Heart right ventricle (tissue), 16 donors: ENCODE results near the gene SP110. TPM values are rescaled to one million over a fixed set of nuclear protein-coding genes. Genes with fewer than 3 reads are reported as not detected.

Source experiments
- ATAC-seq, 8 donors: fragments of 200-7000 bp; cut with Tn5 transposase; one replicate each; pipeline ENCODE4 v1.9.1; 2020; ENCODE audit warnings: mild to moderate bottlenecking in 8 of 8, moderate library complexity in 8 of 8, moderate number of reproducible peaks in 1 of 8
- DNase-seq, 2 donors: peaks; one replicate each; pipeline ENCODE4 v3.0.0-alpha.2; 2020
- H3K27ac ChIP-seq, 10 donors: fragments of 200-600 bp; sonication (generic) in 2 of 10; one replicate each; pipeline versions ENCODE4 v1.5.0 to v1.8.0; 2020 to 2022; ENCODE audit warnings: mild to moderate bottlenecking in 3 of 10
- H3K27me3 ChIP-seq, 7 donors: fragments of 200-600 bp; one replicate each; pipeline ENCODE4 v1.8.0; 2021 to 2022; ENCODE audit warnings: mild to moderate bottlenecking in 2 of 7
- H3K36me3 ChIP-seq, 9 donors: fragments of 200-600 bp; sonication (generic) in 1 of 9; one replicate each; pipeline versions ENCODE4 v1.5.0 to v1.8.0; 2020 to 2022; ENCODE audit warnings: mild to moderate bottlenecking in 2 of 9
- H3K4me1 ChIP-seq, 9 donors: fragments of 200-600 bp; sonication (generic) in 1 of 9; one replicate each; pipeline versions ENCODE4 v1.5.0 to v1.8.0; 2020 to 2022; ENCODE audit warnings: mild to moderate bottlenecking in 4 of 9
- H3K4me3 ChIP-seq, 10 donors: fragments of 200-600 bp; sonication (generic) in 2 of 10; one replicate each; pipeline versions ENCODE4 v1.5.0 to v1.8.0; 2020 to 2022; ENCODE audit warnings: mild to moderate bottlenecking in 7 of 10, moderate library complexity in 2 of 10
- H3K9me3 ChIP-seq, 11 donors: fragments of 200-600 bp in 10 of 11; sonication (generic) in 2 of 11; one replicate each; pipeline versions ENCODE4 v1.5.0 to v1.8.0; 2013 to 2022; ENCODE audit warnings: mild to moderate bottlenecking in 2 of 11, control low read depth in 1 of 11, moderate library complexity in 1 of 11
- CTCF ChIP-seq, 9 donors: fragments of 200-600 bp; sonication (generic) in 2 of 9; IDR thresholded peaks; one replicate each; pipeline versions ENCODE4 v1.5.0 to v1.8.0; 2021 to 2022; ENCODE audit warnings: antibody characterized with exemption in 9 of 9, mild to moderate bottlenecking in 5 of 9, moderate library complexity in 1 of 9
- WGBS, 2 donors: extraction: QIAGEN DNeasy Blood & Tissue Kit; methylation state at CpG; one replicate each; pipeline ENCODE4 v1.1.7; 2013; ENCODE audit warnings: inconsistent platforms in 1 of 2; 5-methylcytosine and 5-hydroxymethylcytosine counted together
- intact Hi-C, 10 donors: fragments of 100-400 bp; cut with DNase I; formaldehyde crosslinking; loops; one replicate each; pipeline versions ENCODE4 v1.11.1 to v1.14.2; 2022
- polyA plus RNA-seq, 2 donors: library from polyadenylated mRNA; stranded (reverse); fragments of 200-250 nt; gene quantifications; one replicate each; pipeline ENCODE4 v1.2.3, GENCODE V29; 2013
- total RNA-seq, 10 donors: library from RNA; stranded (reverse); fragmentation: NEBNext Ultra II Directional in 3 of 10; extraction: Animal tissue kit (Norgen Biotek cat#: 25700) in 3 of 10; gene quantifications; one replicate each; pipeline versions ENCODE4 v1.2.1 to v1.2.4, GENCODE V29; 2021 to 2023
- donor health status: Arrhythmogenic right ventricular cardiomyopathy.
- donor health status: ischemic (EF 13 %, LVEDD 7.1; RV severe dilation, severe dysfunction).
- donor health status: healthy with polysubstance abuse.
- donor health status: DM: no; HTN: yes; CAD: no.
- donor health status: DM: no; HTN: no; CAD: no.
- donor health status: ischemic (EF 25% LVEDD 6.9; RV normal size, moderate dysfunction).
- donor health status: ischemic (EF 25% LVEDD 5.7; RV mildly dilated, moderate dysfunction).
- donor health status: healthy.
- donor health status: DM: yes; HTN: yes; CAD: no.
- donor health status: Ischemic cardiomyopathy.
- donor health status: ischemic (EF 35%, LVEDD 5.7; RV mildly dilated, moderate dysfunction).
- donor health status: nonischemic (EF 11% LVEDD 7.7; RV severe dilation, severe dysfunction).
- donor health status: DM: yes; HTN: yes; CAD: no.
- donor health status: PGD.
- donor health status: ischemic (EF 29% LVEDD 5.4; RV normal size, mild dysfunction).
- donor health status: nonischemic (EF 23%, LVEDD 6.1; RV moderate dilation, normal function).

The SP110 gene
- total and polyA plus RNA-seq, 12 donors, result 5.6 to 38.6 (median 10.4) TPM

DNA sequence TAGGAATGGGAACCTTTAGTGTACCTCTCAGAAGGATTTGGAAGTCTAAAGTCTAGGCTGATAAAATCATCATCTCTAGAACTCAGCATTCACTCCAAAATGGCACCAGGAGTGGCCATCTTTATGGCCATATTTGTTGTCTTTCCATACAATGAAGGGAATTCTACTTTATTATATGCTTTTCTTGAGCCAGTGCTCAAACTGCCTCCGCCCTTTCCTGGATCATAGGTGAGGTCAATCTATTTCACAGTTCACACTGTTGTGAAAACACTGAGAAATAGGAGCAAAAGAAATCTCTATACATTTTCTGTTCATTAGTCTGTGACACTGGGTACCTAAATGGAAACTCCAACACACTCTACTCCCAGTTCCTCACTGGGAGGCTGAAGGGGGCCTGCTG lies 55.6 kb downstream of the SP110 start:
- H3K4me3 ChIP-seq, result no peak overlapping the region
- ATAC-seq (no peak), DNase-seq (no peak)
- no peak for TF ChIP-seq CTCF (IDR thresholded peaks at IDR 0.05)
- intact Hi-C loops, result loop anchor here in 4 of 10 donors (5.0 to 10.0 kb wide), 4 partner anchors 92 to 451 kb away; partner anchors contain the start of gene SLC16A14 (in 2 of the 4)
- H3K4me1 ChIP-seq, result peaks cover 0 to 8% (median 0%) of the 10 kb centered on the region in 9 donors
- 96 to 97% methylated on average over 1 of the region's 1 CpG for WGBS, 2 donors
- no peaks in the 10 kb centered on the region for H3K27me3 ChIP-seq
- peaks cover 0 to 37% (median 6%) of the 10 kb centered on the region in 9 donors for H3K36me3 ChIP-seq
- H3K9me3 ChIP-seq, result no peaks in the 10 kb centered on the region
- H3K27ac ChIP-seq, result no peak overlapping the region

GRCh38 chr2:230162981-230163380 lies 56.8 kb downstream of the SP110 start:
- H3K27me3 ChIP-seq, result no peaks in the 10 kb centered on the region
- H3K27ac ChIP-seq, result no peak overlapping the region
- peaks cover 0 to 8% (median 0%) of the 10 kb centered on the region in 9 donors for H3K4me1 ChIP-seq
- WGBS, 2 donors, result 61 to 69% methylated on average over 5 of the region's 5 CpGs
- ATAC-seq (no peak), DNase-seq (no peak)
- peaks cover 0 to 26% (median 6%) of the 10 kb centered on the region in 9 donors for H3K36me3 ChIP-seq
- no peaks in the 10 kb centered on the region for H3K9me3 ChIP-seq
- intact Hi-C loops, result loop anchor here in 4 of 10 donors (5.0 to 10.0 kb wide), 4 partner anchors 91 to 452 kb away; partner anchors contain the start of gene SLC16A14 (in 2 of the 4)
- TF ChIP-seq CTCF (IDR thresholded peaks at IDR 0.05), result no peak
- H3K4me3 ChIP-seq, result no peak overlapping the region

GRCh38 chr2:230161184-230161583 lies 58.6 kb downstream of the SP110 start:
- intact Hi-C loops, result loop anchor here in 6 of 10 donors (2.0 to 10.0 kb wide), 6 partner anchors 89 to 454 kb away; partner anchors contain the start of gene SLC16A14 (in 3 of the 6)
- peaks cover 0 to 8% (median 0%) of the 10 kb centered on the region in 9 donors for H3K36me3 ChIP-seq
- H3K4me3 ChIP-seq, result no peak overlapping the region
- no peaks in the 10 kb centered on the region for H3K9me3 ChIP-seq
- DNase-seq, result no peak
- no peak for TF ChIP-seq CTCF (IDR thresholded peaks at IDR 0.05)
- peaks cover 0 to 8% (median 0%) of the 10 kb centered on the region in 9 donors for H3K4me1 ChIP-seq
- no peaks in the 10 kb centered on the region for H3K27me3 ChIP-seq
- H3K27ac ChIP-seq, result no peak overlapping the region
- 87 to 88% methylated on average over 6 of the region's 6 CpGs for WGBS, 2 donors
- no peak for ATAC-seq

GRCh38 chr2:230160112-230160660 lies 59.6 kb downstream of the SP110 start:
- peaks cover 0 to 8% (median 0%) of the 10 kb centered on the region in 9 donors for H3K4me1 ChIP-seq
- H3K27ac ChIP-seq, result no peak overlapping the region
- TF ChIP-seq CTCF (IDR thresholded peaks at IDR 0.05), result peak; percentile 68 to 90 (median 80)
- peaks cover 0 to 6% (median 0%) of the 10 kb centered on the region in 9 donors for H3K36me3 ChIP-seq
- peak; percentile 21 to 30 for DNase-seq
- ATAC-seq, result peak; percentile 41 to 87 (median 71)
- no peaks in the 10 kb centered on the region for H3K27me3 ChIP-seq
- 31 to 33% methylated on average over 11 of the region's 11 CpGs for WGBS, 2 donors
- H3K4me3 ChIP-seq, result no peak overlapping the region
- intact Hi-C loops, result loop anchor here in 7 of 10 donors (1.0 to 10.0 kb wide), 7 partner anchors 88 to 455 kb away; partner anchors contain the start of gene SLC16A14 (in 3 of the 7)
- H3K9me3 ChIP-seq, result no peaks in the 10 kb centered on the region
